ENCODE results near the gene TUBGCP6. TPM values are rescaled to one million over a fixed set of nuclear protein-coding genes. Genes with fewer than 3 reads are reported as not detected.
A peak's percentile ranks its signal among the peaks of the same experiment; 100 is the strongest.

The TUBGCP6 gene
- total RNA-seq, 1 donor from 2014 or later, result 65.9 TPM

- no peak for DNase-seq (ENCODE audit: low spot score in 2 of 2, unreplicated experiment in 2 of 2)
- Mint-ChIP-seq H3K4me3 (peak overlapping the region; percentile 30), H3K36me3 (no peaks in the 10 kb centered on the region), H3K4me1 (peaks cover 8% of the 10 kb centered on the region), H3K27ac (no peak overlapping the region), H3K9me3 (no peaks in the 10 kb centered on the region), H3K27me3 (ENCODE audit: low read depth) (peaks cover 6% of the 10 kb centered on the region)
- TF ChIP-seq, protein P1, sequence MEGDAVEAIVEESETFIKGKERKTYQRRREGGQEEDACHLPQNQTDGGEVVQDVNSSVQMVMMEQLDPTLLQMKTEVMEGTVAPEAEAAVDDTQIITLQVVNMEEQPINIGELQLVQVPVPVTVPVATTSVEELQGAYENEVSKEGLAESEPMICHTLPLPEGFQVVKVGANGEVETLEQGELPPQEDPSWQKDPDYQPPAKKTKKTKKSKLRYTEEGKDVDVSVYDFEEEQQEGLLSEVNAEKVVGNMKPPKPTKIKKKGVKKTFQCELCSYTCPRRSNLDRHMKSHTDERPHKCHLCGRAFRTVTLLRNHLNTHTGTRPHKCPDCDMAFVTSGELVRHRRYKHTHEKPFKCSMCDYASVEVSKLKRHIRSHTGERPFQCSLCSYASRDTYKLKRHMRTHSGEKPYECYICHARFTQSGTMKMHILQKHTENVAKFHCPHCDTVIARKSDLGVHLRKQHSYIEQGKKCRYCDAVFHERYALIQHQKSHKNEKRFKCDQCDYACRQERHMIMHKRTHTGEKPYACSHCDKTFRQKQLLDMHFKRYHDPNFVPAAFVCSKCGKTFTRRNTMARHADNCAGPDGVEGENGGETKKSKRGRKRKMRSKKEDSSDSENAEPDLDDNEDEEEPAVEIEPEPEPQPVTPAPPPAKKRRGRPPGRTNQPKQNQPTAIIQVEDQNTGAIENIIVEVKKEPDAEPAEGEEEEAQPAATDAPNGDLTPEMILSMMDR (IDR thresholded peaks at IDR 0.05; ENCODE audit: unreplicated experiment), result no peak
Measured at GRCh38 chr22:50259302-50259701, 14.5 kb upstream of the TUBGCP6 start.

GRCh38 chr22:50258361-50259292 is 13.8 kb upstream of the TUBGCP6 start:
- Mint-ChIP-seq H3K27ac (no peak overlapping the region), H3K9me3 (no peaks in the 10 kb centered on the region), H3K4me3 (peak overlapping the region; percentile 37), H3K36me3 (no peaks in the 10 kb centered on the region), H3K27me3 (ENCODE audit: low read depth) (peaks cover 6% of the 10 kb centered on the region), H3K4me1 (peaks cover 8% of the 10 kb centered on the region)
- no peak for DNase-seq (ENCODE audit: low spot score in 2 of 2, unreplicated experiment in 2 of 2)
- TF ChIP-seq, protein P1 (IDR thresholded peaks at IDR 0.05; ENCODE audit: unreplicated experiment), result no peak

GRCh38 chr22:50257451-50258360 is 12.9 kb upstream of the TUBGCP6 start:
- H3K9me3 Mint-ChIP-seq, result no peaks in the 10 kb centered on the region
- TF ChIP-seq, protein P1 (IDR thresholded peaks at IDR 0.05; ENCODE audit: unreplicated experiment), result no peak
- DNase-seq (ENCODE audit: low spot score in 2 of 2, unreplicated experiment in 2 of 2), result no peak
- H3K27ac Mint-ChIP-seq, result no peak overlapping the region
- no peak overlapping the region for H3K4me3 Mint-ChIP-seq
- H3K27me3 Mint-ChIP-seq (ENCODE audit: low read depth), result peaks cover 6% of the 10 kb centered on the region
- no peaks in the 10 kb centered on the region for H3K36me3 Mint-ChIP-seq
- peaks cover 8% of the 10 kb centered on the region for H3K4me1 Mint-ChIP-seq

GRCh38 chr22:50257041-50257440 is 12.2 kb upstream of the TUBGCP6 start:
- DNase-seq (ENCODE audit: low spot score in 2 of 2, unreplicated experiment in 2 of 2), result no peak
- no peak overlapping the region for H3K4me3 Mint-ChIP-seq
- H3K9me3 Mint-ChIP-seq, result no peaks in the 10 kb centered on the region
- peaks cover under 1% of the 10 kb centered on the region for H3K27me3 Mint-ChIP-seq (ENCODE audit: low read depth)
- H3K4me1 Mint-ChIP-seq, result peaks cover 2% of the 10 kb centered on the region
- H3K36me3 Mint-ChIP-seq, result no peaks in the 10 kb centered on the region
- H3K27ac Mint-ChIP-seq, result no peak overlapping the region
- TF ChIP-seq, protein P1 (IDR thresholded peaks at IDR 0.05; ENCODE audit: unreplicated experiment), result no peak

DNA sequence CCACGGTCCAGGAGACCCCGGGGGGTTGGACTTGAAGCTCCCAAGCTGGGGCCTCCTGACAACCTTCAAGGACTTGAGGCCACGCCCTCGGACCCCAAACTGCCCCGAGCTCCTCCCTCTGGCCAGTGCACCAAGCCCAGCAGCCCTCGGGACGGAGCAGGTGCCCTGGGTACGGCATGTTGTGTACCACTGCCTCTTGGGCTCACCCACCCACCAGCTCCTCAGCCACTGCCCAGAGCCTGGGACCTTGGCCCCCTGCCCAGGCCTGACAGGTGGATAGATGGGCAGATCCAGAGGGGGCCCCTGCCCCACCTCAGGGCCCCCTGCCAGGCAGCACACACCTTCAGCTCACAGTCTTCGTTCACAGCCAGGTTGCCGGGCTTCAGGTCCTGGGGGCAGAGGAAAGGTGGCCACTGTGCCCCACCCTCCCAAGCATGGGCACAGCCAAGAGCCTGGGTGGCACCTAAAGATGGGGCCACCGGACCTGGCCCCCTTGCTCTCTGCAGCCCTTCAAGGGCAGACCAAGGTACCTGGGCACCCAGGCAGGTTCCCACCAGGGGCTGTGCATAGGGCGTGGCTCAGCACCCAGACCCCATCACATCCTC is 11.5 kb upstream of the TUBGCP6 start:
- Mint-ChIP-seq H3K36me3 (no peaks in the 10 kb centered on the region), H3K27me3 (ENCODE audit: low read depth) (no peaks in the 10 kb centered on the region), H3K4me3 (no peak overlapping the region), H3K27ac (no peak overlapping the region), H3K9me3 (no peaks in the 10 kb centered on the region), H3K4me1 (no peaks in the 10 kb centered on the region)
- TF ChIP-seq, protein P1 (IDR thresholded peaks at IDR 0.05; ENCODE audit: unreplicated experiment), result no peak
- DNase-seq (ENCODE audit: low spot score in 2 of 2, unreplicated experiment in 2 of 2), result no peak

All from mesothelial cell of epicardium (in vitro differentiated cells).